NCI-H2227 (cell line): ENCODE measurements around the gene CDC14B.
A peak's percentile ranks its signal among the peaks of the same experiment; 100 is the strongest.
"Not testable (repeated sequence)": the region's sequence is repeated elsewhere in the genome, so short reads cannot be mapped to it uniquely, and the experiment has no call there.

Experiments
- DNase-seq: peaks from one replicate; lab custom pipeline; 2025; ENCODE audit not compliant: unreplicated experiment; lab: John Stamatoyannopoulos, UW

Gene CDC14B

GRCh38 chr9:96626912-96627311, 7.3 kb upstream of the CDC14B start:
- no peak for DNase-seq

GRCh38 chr9:96621618-96622017, 2.0 kb upstream of the CDC14B start:
- DNase-seq = no peak

GRCh38 chr9:96620832-96621269, 1.2 kb upstream of the CDC14B start:
- no peak for DNase-seq

- DNase-seq = no peak
These were observed 505 bp upstream of the CDC14B start for GRCh38 chr9:96620181-96620514.

- no peak for DNase-seq
These were observed 548 bp downstream of the CDC14B start for GRCh38 chr9:96619124-96619465.

- peak; percentile 28 for DNase-seq
These were observed 1.2 kb downstream of the CDC14B start for GRCh38 chr9:96618209-96619123.

GRCh38 chr9:96617439-96618185, 2.0 kb downstream of the CDC14B start:
- DNase-seq = no peak

GRCh38 chr9:96616817-96617438, 2.7 kb downstream of the CDC14B start:
- DNase-seq = no peak

- DNase-seq = no peak
These were observed 4.2 kb downstream of the CDC14B start for GRCh38 chr9:96615411-96615810.

GRCh38 chr9:96614664-96615063, 5.0 kb downstream of the CDC14B start:
- DNase-seq = not testable (repeated sequence)

GRCh38 chr9:96612966-96613589, 6.6 kb downstream of the CDC14B start:
- no peak for DNase-seq

- DNase-seq = peak; percentile 3
These were observed 7.3 kb downstream of the CDC14B start for GRCh38 chr9:96612105-96612965.

GRCh38 chr9:96611302-96611701, 8.3 kb downstream of the CDC14B start:
- DNase-seq = no peak

- DNase-seq = no peak
These were observed 9.9 kb downstream of the CDC14B start for GRCh38 chr9:96609732-96610131.

- DNase-seq = no peak
These were observed 11.7 kb downstream of the CDC14B start for GRCh38 chr9:96607971-96608370.

GRCh38 chr9:96605328-96605727, 14.3 kb downstream of the CDC14B start:
- DNase-seq = no peak

GRCh38 chr9:96604004-96604319, 15.7 kb downstream of the CDC14B start:
- no peak for DNase-seq

GRCh38 chr9:96603305-96604003, 16.2 kb downstream of the CDC14B start:
- DNase-seq = no peak

- DNase-seq = no peak
These were observed 20.3 kb downstream of the CDC14B start for GRCh38 chr9:96599298-96599697.

- DNase-seq = no peak
These were observed 23.0 kb downstream of the CDC14B start for GRCh38 chr9:96596601-96597111.
